Measurements from ENCODE around the gene GOLIM4.

GRCh38 chr3:168138421-168138820, 42.7 kb upstream of the GOLIM4 start:
- no peak for TF ChIP-seq MAX (IDR thresholded peaks at IDR 0.05)
- TF ChIP-seq ELF4 (CRISPR knock-in tag; IDR thresholded peaks at IDR 0.05; ENCODE audit: borderline replicate concordance) = no peak
- TF ChIP-seq RNF2 (conservative IDR thresholded peaks at IDR 0.05; ENCODE audit: low read depth) = no peak
- no peak for TF ChIP-seq POLR2A (IDR thresholded peaks at IDR 0.05; ENCODE audit: insufficient read depth in 1 of 2, low read depth in 2 of 2, low read length in 2 of 2)
- no peak for TF ChIP-seq KDM5A (IDR thresholded peaks at IDR 0.05; ENCODE audit: borderline replicate concordance, low read length)
- TF ChIP-seq SAP130 (CRISPR knock-in tag; IDR thresholded peaks at IDR 0.05; ENCODE audit: low read depth) = no peak
- no peak for TF ChIP-seq FOXK2 (IDR thresholded peaks at IDR 0.05)

All from HepG2 (cell line).